Mesothelial cell of epicardium (in vitro differentiated cells): ENCODE results near the gene ADO. TPM values are rescaled to one million over a fixed set of nuclear protein-coding genes. Genes with fewer than 3 reads are reported as not detected.

ENCODE experiments used
- DNase-seq, 2 experiments: peaks; one replicate each; pipeline ENCODE4 v3.0.0; 2021; ENCODE audit warnings: low spot score in 2 of 2; ENCODE audit not compliant: unreplicated experiment in 2 of 2
- H3K27ac Mint-ChIP-seq: 2 replicates; pipeline ENCODE4 v1.8.0; 2021; ENCODE audit warnings: mixed read lengths
- H3K27me3 Mint-ChIP-seq: 2 replicates; pipeline ENCODE4 v1.8.0; 2021; ENCODE audit warnings: low read depth, mixed read lengths
- H3K36me3 Mint-ChIP-seq: 2 replicates; pipeline ENCODE4 v1.8.0; 2021; ENCODE audit warnings: mixed read lengths
- H3K4me1 Mint-ChIP-seq: 2 replicates; pipeline ENCODE4 v1.8.0; 2021; ENCODE audit warnings: mixed read lengths
- H3K4me3 Mint-ChIP-seq: 2 replicates; pipeline ENCODE4 v1.8.0; 2021; ENCODE audit warnings: mild to moderate bottlenecking, moderate library complexity, mixed read lengths
- H3K9me3 Mint-ChIP-seq: 2 replicates; pipeline ENCODE4 v1.8.0; 2021; ENCODE audit warnings: mixed read lengths
- CTCF ChIP-seq: fragments of 200-600 bp; sonication (generic); IDR thresholded peaks from one replicate; pipeline ENCODE4 v1.5.0; 2021; ENCODE audit warnings: antibody characterized with exemption; ENCODE audit not compliant: unreplicated experiment
- total RNA-seq: library from RNA; stranded (reverse); gene quantifications from 3 replicates; pipeline ENCODE4 v1.2.1, GENCODE V29; 2021

ADO gene
- total RNA-seq, 1 donor from 2014 or later = 20.1 TPM

DNA sequence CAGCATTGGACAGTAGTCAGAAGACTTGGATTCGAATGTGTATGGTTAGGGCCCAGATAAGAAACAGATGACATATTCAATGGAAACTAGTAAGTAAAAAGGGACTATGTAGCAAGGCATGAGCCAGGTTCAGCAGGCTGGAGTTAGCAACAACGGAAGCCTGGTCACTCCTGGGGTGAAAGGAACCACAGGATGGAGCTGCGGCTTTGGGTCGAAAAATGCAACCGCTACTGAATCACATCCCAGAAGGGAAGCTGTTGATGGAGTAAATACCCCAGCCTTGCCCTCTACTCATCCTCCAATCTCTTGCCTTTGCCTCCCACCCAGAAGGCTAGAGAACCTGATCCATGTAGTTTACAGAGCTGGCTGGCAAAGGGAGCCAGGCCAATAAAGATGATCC lies 49.2 kb downstream of the ADO start:
- no peak for TF ChIP-seq CTCF
- Mint-ChIP-seq H3K27me3 (peaks cover 37% of the 10 kb centered on the region), H3K4me3 (no peak overlapping the region), H3K9me3 (no peaks in the 10 kb centered on the region), H3K27ac (no peak overlapping the region), H3K4me1 (no peaks in the 10 kb centered on the region), H3K36me3 (no peaks in the 10 kb centered on the region)
- DNase-seq = no peak

DNA sequence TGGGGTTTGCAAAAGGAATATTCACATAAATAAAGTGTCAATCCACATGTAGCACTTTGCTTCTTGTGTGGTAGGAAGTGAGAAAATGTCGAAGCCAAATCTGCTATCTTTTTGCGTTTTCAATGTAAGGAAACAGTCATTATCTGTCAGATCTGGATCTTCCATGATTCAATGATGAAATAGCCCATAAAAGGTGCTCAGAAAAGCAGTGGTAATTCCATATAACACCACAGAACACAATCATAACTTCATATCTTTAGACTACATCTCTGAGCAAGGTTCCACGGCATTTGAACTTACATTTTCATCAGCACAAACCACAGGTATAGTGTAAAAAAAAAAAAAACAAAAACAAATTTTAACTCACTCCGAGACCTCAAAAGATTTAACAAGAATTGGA lies 51.5 kb downstream of the ADO start:
- no peak for TF ChIP-seq CTCF
- H3K4me1 Mint-ChIP-seq = peaks cover 1% of the 10 kb centered on the region
- H3K27me3 Mint-ChIP-seq = peaks cover 42% of the 10 kb centered on the region
- no peak overlapping the region for H3K27ac Mint-ChIP-seq
- no peak for DNase-seq
- H3K9me3 Mint-ChIP-seq = no peaks in the 10 kb centered on the region
- H3K36me3 Mint-ChIP-seq = no peaks in the 10 kb centered on the region
- no peak overlapping the region for H3K4me3 Mint-ChIP-seq

Other genes starting within 250 kb of the ADO start
- gene EGR2, start 11.6 kb downstream of the ADO start, total RNA-seq = 16.9 to 21.9 TPM (median 20.0 TPM) in 3 replicates